ENCODE measurements around the gene MRPL47. TPM values are rescaled to one million over a fixed set of nuclear protein-coding genes. Genes with fewer than 3 reads are reported as not detected.

Gene MRPL47
- total and polyA plus RNA-seq, 2 donors (not counting 1 experiment from before 2014, with no cell fraction given): 27.6 to 62.4 TPM

DNA sequence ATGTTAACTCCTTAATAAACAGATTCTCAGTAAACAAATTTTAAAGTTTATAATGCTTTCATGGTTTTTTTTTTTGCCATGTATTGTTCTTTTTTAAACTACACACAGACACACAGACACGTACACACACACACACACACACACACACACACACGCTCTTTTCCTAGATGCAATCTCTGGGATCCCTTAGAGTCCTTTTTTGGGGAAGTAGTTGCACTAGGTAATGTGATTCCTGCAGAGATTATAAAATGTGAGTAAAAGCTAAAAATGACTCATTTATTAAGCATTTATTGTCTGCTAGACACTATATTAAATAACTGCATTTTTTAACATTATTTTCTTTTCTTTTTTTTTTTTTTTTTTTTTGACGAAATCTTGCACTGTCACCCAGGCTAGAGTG lies 20.0 kb upstream of the MRPL47 start:
- peak; percentile 19 to 32 for DNase-seq (ENCODE audit: low read depth in 2 of 2)
- H3K4me1 ChIP-seq (ENCODE audit: control insufficient read depth, extremely low read depth, insufficient read depth, low read length): no peaks in the 10 kb centered on the region
- H3K36me3 ChIP-seq (ENCODE audit: control insufficient read depth, insufficient read depth, low read length): peaks cover 4% of the 10 kb centered on the region
- no peak for TF ChIP-seq EZH2 (IDR thresholded peaks at IDR 0.05; ENCODE audit: low read length, missing control alignments)
- no peak overlapping the region for H3K27ac ChIP-seq (ENCODE audit: insufficient read depth, low read length)
- no peak overlapping the region for H3K4me2 ChIP-seq (ENCODE audit: extremely low read depth, insufficient read depth, low read length)
- H3K79me2 ChIP-seq (ENCODE audit: control insufficient read depth, insufficient read depth, low read length): no peaks in the 10 kb centered on the region
- H3K9ac ChIP-seq (ENCODE audit: insufficient read depth, low read length): no peak overlapping the region
- no peak overlapping the region for H2AFZ ChIP-seq (ENCODE audit: low read length)
- no peak overlapping the region for H3K4me3 ChIP-seq (replicated peaks in 1 of 4; ENCODE audit: control extremely low read depth in 1 of 4, insufficient read depth in 1 of 4, low read depth in 3 of 4, low read length in 4 of 4)
- no peaks in the 10 kb centered on the region for H4K20me1 ChIP-seq (ENCODE audit: control insufficient read depth, extremely low read depth, insufficient read depth, low read length)
- H3K27me3 ChIP-seq (ENCODE audit: control insufficient read depth, insufficient read depth, low read length): no peaks in the 10 kb centered on the region
- H3K9me3 ChIP-seq (ENCODE audit: control insufficient read depth, insufficient read depth, low read depth, low read length): no peaks in the 10 kb centered on the region

DNA sequence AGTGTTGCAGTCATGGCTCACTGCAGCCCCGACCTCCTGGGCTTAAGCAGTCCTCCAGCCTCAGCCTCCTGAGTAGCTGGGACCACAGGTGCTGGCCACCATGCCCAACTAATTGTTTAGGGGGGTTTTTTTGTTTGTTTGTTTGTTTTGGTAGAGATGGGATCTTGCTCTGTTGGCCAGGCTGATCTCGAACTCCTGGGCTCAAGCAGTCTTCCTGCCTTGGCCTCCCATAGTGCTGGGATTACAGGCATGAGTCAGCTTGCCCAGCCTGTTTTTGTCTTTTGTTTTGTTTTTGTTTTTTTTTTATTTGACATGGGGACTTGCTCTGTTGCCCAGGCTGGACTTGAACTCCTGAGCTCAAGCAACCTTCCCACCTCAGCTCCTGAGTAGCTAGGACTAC lies 17.6 kb upstream of the MRPL47 start:
- Histone ChIP-seq H3K36me3 (ENCODE audit: control insufficient read depth, insufficient read depth, low read length) (peaks cover 4% of the 10 kb centered on the region), H3K9me3 (ENCODE audit: control insufficient read depth, insufficient read depth, low read depth, low read length) (no peaks in the 10 kb centered on the region), H3K4me1 (ENCODE audit: control insufficient read depth, extremely low read depth, insufficient read depth, low read length) (no peaks in the 10 kb centered on the region), H3K27me3 (ENCODE audit: control insufficient read depth, insufficient read depth, low read length) (no peaks in the 10 kb centered on the region), H3K4me3 (replicated peaks in 1 of 4; ENCODE audit: control extremely low read depth in 1 of 4, insufficient read depth in 1 of 4, low read depth in 3 of 4, low read length in 4 of 4) (no peak overlapping the region), H4K20me1 (ENCODE audit: control insufficient read depth, extremely low read depth, insufficient read depth, low read length) (no peaks in the 10 kb centered on the region), H3K27ac (ENCODE audit: insufficient read depth, low read length) (no peak overlapping the region), H3K79me2 (ENCODE audit: control insufficient read depth, insufficient read depth, low read length) (no peaks in the 10 kb centered on the region), H3K4me2 (ENCODE audit: extremely low read depth, insufficient read depth, low read length) (no peak overlapping the region), H2AFZ (ENCODE audit: low read length) (no peak overlapping the region), H3K9ac (ENCODE audit: insufficient read depth, low read length) (no peak overlapping the region)
- DNase-seq (ENCODE audit: low read depth in 2 of 2): no peak
- TF ChIP-seq EZH2 (IDR thresholded peaks at IDR 0.05; ENCODE audit: low read length, missing control alignments): no peak
- TF ChIP-seq, protein P1, sequence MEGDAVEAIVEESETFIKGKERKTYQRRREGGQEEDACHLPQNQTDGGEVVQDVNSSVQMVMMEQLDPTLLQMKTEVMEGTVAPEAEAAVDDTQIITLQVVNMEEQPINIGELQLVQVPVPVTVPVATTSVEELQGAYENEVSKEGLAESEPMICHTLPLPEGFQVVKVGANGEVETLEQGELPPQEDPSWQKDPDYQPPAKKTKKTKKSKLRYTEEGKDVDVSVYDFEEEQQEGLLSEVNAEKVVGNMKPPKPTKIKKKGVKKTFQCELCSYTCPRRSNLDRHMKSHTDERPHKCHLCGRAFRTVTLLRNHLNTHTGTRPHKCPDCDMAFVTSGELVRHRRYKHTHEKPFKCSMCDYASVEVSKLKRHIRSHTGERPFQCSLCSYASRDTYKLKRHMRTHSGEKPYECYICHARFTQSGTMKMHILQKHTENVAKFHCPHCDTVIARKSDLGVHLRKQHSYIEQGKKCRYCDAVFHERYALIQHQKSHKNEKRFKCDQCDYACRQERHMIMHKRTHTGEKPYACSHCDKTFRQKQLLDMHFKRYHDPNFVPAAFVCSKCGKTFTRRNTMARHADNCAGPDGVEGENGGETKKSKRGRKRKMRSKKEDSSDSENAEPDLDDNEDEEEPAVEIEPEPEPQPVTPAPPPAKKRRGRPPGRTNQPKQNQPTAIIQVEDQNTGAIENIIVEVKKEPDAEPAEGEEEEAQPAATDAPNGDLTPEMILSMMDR (conservative IDR thresholded peaks at IDR 0.05 in 1 of 2, IDR thresholded peaks at IDR 0.05 in 1 of 2; ENCODE audit: low read depth in 1 of 2, low read length in 2 of 2): no peak

- H3K27ac ChIP-seq (ENCODE audit: insufficient read depth, low read length): no peak overlapping the region
- DNase-seq (ENCODE audit: low read depth in 2 of 2): peak in 1 of 2 donors; percentile 43
- H3K9ac ChIP-seq (ENCODE audit: insufficient read depth, low read length): no peak overlapping the region
- H3K4me1 ChIP-seq (ENCODE audit: control insufficient read depth, extremely low read depth, insufficient read depth, low read length): no peaks in the 10 kb centered on the region
- H3K79me2 ChIP-seq (ENCODE audit: control insufficient read depth, insufficient read depth, low read length): no peaks in the 10 kb centered on the region
- no peak for TF ChIP-seq EZH2 (IDR thresholded peaks at IDR 0.05; ENCODE audit: low read length, missing control alignments)
- TF ChIP-seq, protein P1 (conservative IDR thresholded peaks at IDR 0.05 in 1 of 2, IDR thresholded peaks at IDR 0.05 in 1 of 2; ENCODE audit: low read depth in 1 of 2, low read length in 2 of 2): no peak
- H3K4me3 ChIP-seq (replicated peaks in 1 of 4; ENCODE audit: control extremely low read depth in 1 of 4, insufficient read depth in 1 of 4, low read depth in 3 of 4, low read length in 4 of 4): no peak overlapping the region
- no peaks in the 10 kb centered on the region for H3K36me3 ChIP-seq (ENCODE audit: control insufficient read depth, insufficient read depth, low read length)
- no peak overlapping the region for H3K4me2 ChIP-seq (ENCODE audit: extremely low read depth, insufficient read depth, low read length)
- H4K20me1 ChIP-seq (ENCODE audit: control insufficient read depth, extremely low read depth, insufficient read depth, low read length): no peaks in the 10 kb centered on the region
- no peaks in the 10 kb centered on the region for H3K9me3 ChIP-seq (ENCODE audit: control insufficient read depth, insufficient read depth, low read depth, low read length)
- no peaks in the 10 kb centered on the region for H3K27me3 ChIP-seq (ENCODE audit: control insufficient read depth, insufficient read depth, low read length)
- H2AFZ ChIP-seq (ENCODE audit: low read length): no peak overlapping the region
These were observed 11.2 kb upstream of the MRPL47 start for GRCh38 chr3:179615458-179616173.
